HepG2 (cell line): ENCODE measurements around the gene ZDHHC14. TPM values are rescaled to one million over a fixed set of nuclear protein-coding genes. Genes with fewer than 3 reads are reported as not detected.

Experiments used
- CBX2 ChIP-seq, 2 experiments: fragments of 200-600 bp in 1 of 2; sonication (generic); formaldehyde crosslinking in 1 of 2; IDR thresholded peaks; 2 replicates each; pipeline versions ENCODE4 v1.7.0 to v1.8.1; 2018 to 2022; ENCODE audit warnings: low read depth in 2 of 2, low read length in 1 of 2, mild to moderate bottlenecking in 1 of 2, missing genetic modification reagents in 1 of 2
- HMGA1 ChIP-seq: sonication (generic); formaldehyde crosslinking; conservative IDR thresholded peaks from 2 replicates; pipeline ENCODE4 v1.4.0; 2020; ENCODE audit warnings: missing genetic modification reagents
- HOXA5 ChIP-seq: sonication (generic); formaldehyde crosslinking; IDR thresholded peaks from 2 replicates; pipeline ENCODE4 v1.4.0; 2020; ENCODE audit warnings: missing genetic modification reagents
- KIAA2018 ChIP-seq: sonication (generic); formaldehyde crosslinking; IDR thresholded peaks from 2 replicates; pipeline ENCODE4 v1.5.0; 2020; ENCODE audit warnings: mild to moderate bottlenecking, missing genetic modification reagents, borderline replicate concordance
- MIER2 ChIP-seq: IDR thresholded peaks from 2 replicates; pipeline ENCODE4 v1.6.1; 2016; ENCODE audit warnings: missing biosample characterization, missing genetic modification reagents
- MYNN ChIP-seq: sonication (generic); formaldehyde crosslinking; IDR thresholded peaks from 2 replicates; pipeline ENCODE4 v1.4.0; 2020; ENCODE audit warnings: mild to moderate bottlenecking, low read depth, missing genetic modification reagents
- NFE2 ChIP-seq: sonication (generic); formaldehyde crosslinking; IDR thresholded peaks from 2 replicates; pipeline ENCODE4 v1.4.0; 2020; ENCODE audit warnings: missing genetic modification reagents
- PHF20 ChIP-seq: sonication (generic); formaldehyde crosslinking; IDR thresholded peaks from 2 replicates; pipeline ENCODE4 v1.5.0; 2020; ENCODE audit warnings: mild to moderate bottlenecking, missing genetic modification reagents
- RNF219 ChIP-seq: sonication (generic); formaldehyde crosslinking; IDR thresholded peaks from 2 replicates; pipeline ENCODE4 v1.5.0; 2020; ENCODE audit warnings: mild to moderate bottlenecking, missing genetic modification reagents
- SOX13 ChIP-seq, 3 experiments: fragments of 450-650 bp in 1 of 3; sonication (generic) in 1 of 3; formaldehyde crosslinking in 1 of 3; IDR thresholded peaks in 2 of 3; conservative IDR thresholded peaks in 1 of 3; 2 replicates each; pipeline versions ENCODE4 v1.5.0 to v1.6.1; 2016 to 2020; ENCODE audit warnings: antibody characterized with exemption in 1 of 3, mild to moderate bottlenecking in 1 of 3, missing compliant biosample characterization in 1 of 3, missing genetic modification reagents in 1 of 3, moderate library complexity in 1 of 3
- STAG1 ChIP-seq: sonication (generic); formaldehyde crosslinking; IDR thresholded peaks from 2 replicates; pipeline ENCODE4 v1.4.0; 2020; ENCODE audit warnings: missing genetic modification reagents
- TP53 ChIP-seq: sonication (generic); formaldehyde crosslinking; conservative IDR thresholded peaks from 2 replicates; pipeline ENCODE4 v1.4.0; 2020; ENCODE audit warnings: missing genetic modification reagents
- ZBTB3 ChIP-seq: sonication (generic); formaldehyde crosslinking; IDR thresholded peaks from 2 replicates; pipeline ENCODE4 v1.4.0; 2020; ENCODE audit warnings: low read depth, mild to moderate bottlenecking, moderate library complexity, missing genetic modification reagents, borderline replicate concordance
- ZNF350 ChIP-seq: sonication (generic); formaldehyde crosslinking; IDR thresholded peaks from 2 replicates; pipeline ENCODE4 v1.4.0; 2020; ENCODE audit warnings: mild to moderate bottlenecking, low read depth, missing genetic modification reagents, borderline replicate concordance
- ZNF772 ChIP-seq: sonication (generic); formaldehyde crosslinking; IDR thresholded peaks from 2 replicates; pipeline ENCODE4 v1.5.0; 2020; ENCODE audit warnings: mild to moderate bottlenecking, missing genetic modification reagents
- polyA plus RNA-seq, 8 experiments: library from polyadenylated mRNA; depleted of rRNA in 3 of 8; stranded (reverse) in 7 of 8; unstranded in 1 of 8; fragments of >200 nt; fragmentation: Illumina TruSeq in 4 of 8; extraction: Trizol in 4 of 8; gene quantifications; 2 replicates each; pipeline versions ENCODE4 v1.2.1 to v1.2.3, GENCODE V29; 2011 to 2016; ENCODE audit warnings: low read depth in 4 of 8, missing spikeins in 1 of 8, mixed read lengths in 1 of 8; ENCODE audit not compliant: insufficient read depth in 1 of 8
- total RNA-seq, 5 experiments: library from RNA; depleted of rRNA; stranded (reverse); fragments of >200 nt; fragmentation: Illumina TruSeq; extraction: Trizol; gene quantifications; 2 replicates each; pipeline ENCODE4 v1.2.3, GENCODE V29; 2016; ENCODE audit warnings: low read depth in 1 of 5
- TF ChIP-seq, protein P1 (sequence below): sonication (generic); formaldehyde crosslinking; IDR thresholded peaks from 2 replicates; pipeline ENCODE4 v1.4.0; 2020; ENCODE audit warnings: missing genetic modification reagents, mild to moderate bottlenecking, borderline replicate concordance

ZDHHC14 gene
- total and polyA plus RNA-seq, 2 of the 13 experiments (the other 11 are each of a cell fraction or from before 2014, with no cell fraction given), result 3.7 to 9.5 TPM

- TF ChIP-seq, protein P1, sequence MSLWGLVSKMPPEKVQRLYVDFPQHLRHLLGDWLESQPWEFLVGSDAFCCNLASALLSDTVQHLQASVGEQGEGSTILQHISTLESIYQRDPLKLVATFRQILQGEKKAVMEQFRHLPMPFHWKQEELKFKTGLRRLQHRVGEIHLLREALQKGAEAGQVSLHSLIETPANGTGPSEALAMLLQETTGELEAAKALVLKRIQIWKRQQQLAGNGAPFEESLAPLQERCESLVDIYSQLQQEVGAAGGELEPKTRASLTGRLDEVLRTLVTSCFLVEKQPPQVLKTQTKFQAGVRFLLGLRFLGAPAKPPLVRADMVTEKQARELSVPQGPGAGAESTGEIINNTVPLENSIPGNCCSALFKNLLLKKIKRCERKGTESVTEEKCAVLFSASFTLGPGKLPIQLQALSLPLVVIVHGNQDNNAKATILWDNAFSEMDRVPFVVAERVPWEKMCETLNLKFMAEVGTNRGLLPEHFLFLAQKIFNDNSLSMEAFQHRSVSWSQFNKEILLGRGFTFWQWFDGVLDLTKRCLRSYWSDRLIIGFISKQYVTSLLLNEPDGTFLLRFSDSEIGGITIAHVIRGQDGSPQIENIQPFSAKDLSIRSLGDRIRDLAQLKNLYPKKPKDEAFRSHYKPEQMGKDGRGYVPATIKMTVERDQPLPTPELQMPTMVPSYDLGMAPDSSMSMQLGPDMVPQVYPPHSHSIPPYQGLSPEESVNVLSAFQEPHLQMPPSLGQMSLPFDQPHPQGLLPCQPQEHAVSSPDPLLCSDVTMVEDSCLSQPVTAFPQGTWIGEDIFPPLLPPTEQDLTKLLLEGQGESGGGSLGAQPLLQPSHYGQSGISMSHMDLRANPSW (CRISPR knock-in tag), result no peak
- no peak for TF ChIP-seq ZNF350 (CRISPR knock-in tag)
- TF ChIP-seq NFE2 (CRISPR knock-in tag), result no peak
- TF ChIP-seq ZNF772, result no peak
- TF ChIP-seq HOXA5 (CRISPR knock-in tag), result peak; percentile 22; the same call in 1 of the 2 replicates
- no peak for TF ChIP-seq ZBTB3 (CRISPR knock-in tag)
- TF ChIP-seq TP53 (CRISPR knock-in tag), result no peak
- TF ChIP-seq MYNN (CRISPR knock-in tag), result no peak
- no peak for TF ChIP-seq CBX2 (IDR thresholded peaks at IDR 0.05; ENCODE audit: low read depth, low read length)
- TF ChIP-seq CBX2 (CRISPR knock-in tag; IDR thresholded peaks at IDR 0.05; ENCODE audit: low read depth), result no peak
- no peak for TF ChIP-seq RNF219 (CRISPR knock-in tag)
- no peak for TF ChIP-seq MIER2
- TF ChIP-seq HMGA1, result no peak
- TF ChIP-seq SOX13 (IDR thresholded peaks at IDR 0.05), result no peak
- no peak for TF ChIP-seq SOX13 (CRISPR knock-in tag; conservative IDR thresholded peaks at IDR 0.05 in 1 of 2, IDR thresholded peaks at IDR 0.05 in 1 of 2)
- TF ChIP-seq PHF20, result no peak
- TF ChIP-seq KIAA2018, result no peak
- TF ChIP-seq STAG1, result no peak; the same call in 1 of the 2 replicates
Measured at GRCh38 chr6:157424491-157425020, 43.6 kb downstream of the ZDHHC14 start (continued).
